Measurements from ENCODE around the gene HSD17B11.

GRCh38 chr4:87405211-87405820, 14.3 kb upstream of the HSD17B11 start:
- no peak for TF ChIP-seq POLR2AphosphoS5 (IDR thresholded peaks at IDR 0.05; ENCODE audit: low read depth, low read length)
- TF ChIP-seq, protein P1, sequence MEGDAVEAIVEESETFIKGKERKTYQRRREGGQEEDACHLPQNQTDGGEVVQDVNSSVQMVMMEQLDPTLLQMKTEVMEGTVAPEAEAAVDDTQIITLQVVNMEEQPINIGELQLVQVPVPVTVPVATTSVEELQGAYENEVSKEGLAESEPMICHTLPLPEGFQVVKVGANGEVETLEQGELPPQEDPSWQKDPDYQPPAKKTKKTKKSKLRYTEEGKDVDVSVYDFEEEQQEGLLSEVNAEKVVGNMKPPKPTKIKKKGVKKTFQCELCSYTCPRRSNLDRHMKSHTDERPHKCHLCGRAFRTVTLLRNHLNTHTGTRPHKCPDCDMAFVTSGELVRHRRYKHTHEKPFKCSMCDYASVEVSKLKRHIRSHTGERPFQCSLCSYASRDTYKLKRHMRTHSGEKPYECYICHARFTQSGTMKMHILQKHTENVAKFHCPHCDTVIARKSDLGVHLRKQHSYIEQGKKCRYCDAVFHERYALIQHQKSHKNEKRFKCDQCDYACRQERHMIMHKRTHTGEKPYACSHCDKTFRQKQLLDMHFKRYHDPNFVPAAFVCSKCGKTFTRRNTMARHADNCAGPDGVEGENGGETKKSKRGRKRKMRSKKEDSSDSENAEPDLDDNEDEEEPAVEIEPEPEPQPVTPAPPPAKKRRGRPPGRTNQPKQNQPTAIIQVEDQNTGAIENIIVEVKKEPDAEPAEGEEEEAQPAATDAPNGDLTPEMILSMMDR (IDR thresholded peaks at IDR 0.05 in 2 of 3, conservative IDR thresholded peaks at IDR 0.05 in 1 of 3; ENCODE audit: borderline replicate concordance in 1 of 3, insufficient read depth in 1 of 3, low read depth in 2 of 3, low read length in 2 of 3): no peak
